GM12874 (cell line): Measurements from ENCODE around the gene GOLGA6D.
"Not testable (repeated sequence)": the region's sequence is repeated elsewhere in the genome, so short reads cannot be mapped to it uniquely, and the experiment has no call there.

Source experiments
- TF ChIP-seq, protein P1 (sequence below): IDR thresholded peaks from 2 replicates; pipeline ENCODE4 v1.5.1; 2011; ENCODE audit warnings: low read depth, mild to moderate bottlenecking, control low read depth, low read length, moderate library complexity; ENCODE audit not compliant: insufficient read depth

GOLGA6D gene

DNA sequence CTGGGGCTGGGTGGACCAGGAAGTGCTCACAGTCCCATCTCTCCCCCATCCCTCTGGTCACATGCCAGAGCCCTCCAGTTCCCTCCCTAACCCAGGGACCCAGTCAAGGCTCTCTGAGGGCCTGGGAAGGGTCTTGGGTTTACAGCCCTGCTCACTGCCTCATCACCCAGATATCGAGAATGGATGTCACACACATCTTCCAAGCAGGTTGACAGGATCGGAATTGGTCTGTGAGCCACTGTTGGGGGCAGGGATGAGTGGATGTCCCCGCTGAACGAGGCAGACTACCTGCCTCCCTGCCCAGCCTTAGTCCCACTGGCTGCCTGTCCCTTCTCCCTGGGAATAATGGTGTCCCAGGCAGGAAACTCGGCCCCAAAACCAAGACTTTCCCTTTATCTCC is 44.5 kb upstream of the GOLGA6D start:
- TF ChIP-seq, protein P1, sequence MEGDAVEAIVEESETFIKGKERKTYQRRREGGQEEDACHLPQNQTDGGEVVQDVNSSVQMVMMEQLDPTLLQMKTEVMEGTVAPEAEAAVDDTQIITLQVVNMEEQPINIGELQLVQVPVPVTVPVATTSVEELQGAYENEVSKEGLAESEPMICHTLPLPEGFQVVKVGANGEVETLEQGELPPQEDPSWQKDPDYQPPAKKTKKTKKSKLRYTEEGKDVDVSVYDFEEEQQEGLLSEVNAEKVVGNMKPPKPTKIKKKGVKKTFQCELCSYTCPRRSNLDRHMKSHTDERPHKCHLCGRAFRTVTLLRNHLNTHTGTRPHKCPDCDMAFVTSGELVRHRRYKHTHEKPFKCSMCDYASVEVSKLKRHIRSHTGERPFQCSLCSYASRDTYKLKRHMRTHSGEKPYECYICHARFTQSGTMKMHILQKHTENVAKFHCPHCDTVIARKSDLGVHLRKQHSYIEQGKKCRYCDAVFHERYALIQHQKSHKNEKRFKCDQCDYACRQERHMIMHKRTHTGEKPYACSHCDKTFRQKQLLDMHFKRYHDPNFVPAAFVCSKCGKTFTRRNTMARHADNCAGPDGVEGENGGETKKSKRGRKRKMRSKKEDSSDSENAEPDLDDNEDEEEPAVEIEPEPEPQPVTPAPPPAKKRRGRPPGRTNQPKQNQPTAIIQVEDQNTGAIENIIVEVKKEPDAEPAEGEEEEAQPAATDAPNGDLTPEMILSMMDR, result no peak

DNA sequence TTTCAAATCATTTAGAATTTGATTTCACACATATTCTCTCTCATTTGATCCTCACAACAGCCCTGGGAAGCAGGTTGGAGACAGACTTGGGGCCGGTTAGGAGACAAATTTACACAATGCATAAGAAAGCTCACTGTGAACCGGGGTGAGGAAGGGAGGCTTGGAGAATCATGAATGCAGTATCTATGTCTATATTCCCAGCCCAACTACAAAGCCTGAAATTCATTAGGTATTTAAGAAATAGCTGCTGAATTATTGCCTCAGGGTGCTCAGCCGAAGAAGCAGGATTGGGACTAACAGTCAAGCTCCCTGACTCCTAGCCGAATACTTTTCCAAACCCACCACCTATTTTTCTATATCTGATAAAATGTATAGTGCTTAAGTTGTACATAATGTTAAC is 32.9 kb upstream of the GOLGA6D start:
- TF ChIP-seq, protein P1, result no peak

DNA sequence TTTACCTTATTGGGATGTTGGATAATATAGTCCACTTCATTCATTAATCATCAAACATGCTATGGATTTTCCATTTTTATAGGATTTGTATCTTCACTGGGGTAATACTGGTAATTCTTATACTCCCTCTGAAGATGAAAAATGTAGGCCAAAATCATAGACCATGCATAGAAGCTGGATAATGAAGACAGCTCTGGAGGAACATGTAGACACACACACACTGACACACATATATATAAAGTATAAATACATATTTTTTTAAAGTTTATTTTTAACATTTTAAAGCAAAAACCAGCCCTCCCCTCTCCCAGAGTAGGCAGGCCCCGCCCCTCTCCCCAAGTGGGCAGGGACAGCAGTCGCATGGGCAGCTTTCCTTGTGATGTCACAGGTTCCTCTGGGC is 24.6 kb upstream of the GOLGA6D start, which contains the start of gene GOLGA6C:
Gene GOLGA6C (plus strand): TSS at position 301 of the 400 bp plus-strand sequence. CDS start 265 bp downstream, outside the sequence.
- TF ChIP-seq, protein P1, result not testable (repeated sequence)

DNA sequence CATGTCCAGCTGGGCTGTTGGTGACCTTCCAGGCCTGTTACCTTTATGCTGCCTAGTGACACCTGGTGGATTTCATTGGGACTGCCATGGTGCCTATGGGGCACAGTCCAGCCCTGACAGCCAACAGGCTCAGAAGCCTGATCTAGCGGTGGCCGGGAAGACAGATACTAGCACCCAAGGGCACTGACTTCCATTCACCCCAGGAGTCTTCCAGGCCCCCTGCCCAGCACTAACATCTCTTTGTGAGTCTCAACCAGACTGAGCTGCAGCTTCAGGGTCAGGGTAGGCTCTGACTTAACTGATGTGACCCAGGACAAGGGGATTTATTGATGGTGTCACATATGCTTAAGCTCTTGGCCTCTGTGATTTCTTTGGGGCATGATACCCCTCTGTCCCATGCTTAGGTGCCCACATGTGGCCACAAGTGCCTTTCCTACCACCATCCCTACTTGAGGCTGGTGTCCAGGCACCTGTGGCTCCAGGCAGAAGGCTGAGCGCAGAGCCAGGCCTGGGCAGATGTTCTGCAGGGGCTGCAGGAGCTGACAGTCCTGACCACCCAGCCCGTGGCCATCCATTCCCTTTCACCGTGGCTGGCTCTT is 8.0 kb upstream of the GOLGA6D start:
- TF ChIP-seq, protein P1, result peak; percentile 38

DNA sequence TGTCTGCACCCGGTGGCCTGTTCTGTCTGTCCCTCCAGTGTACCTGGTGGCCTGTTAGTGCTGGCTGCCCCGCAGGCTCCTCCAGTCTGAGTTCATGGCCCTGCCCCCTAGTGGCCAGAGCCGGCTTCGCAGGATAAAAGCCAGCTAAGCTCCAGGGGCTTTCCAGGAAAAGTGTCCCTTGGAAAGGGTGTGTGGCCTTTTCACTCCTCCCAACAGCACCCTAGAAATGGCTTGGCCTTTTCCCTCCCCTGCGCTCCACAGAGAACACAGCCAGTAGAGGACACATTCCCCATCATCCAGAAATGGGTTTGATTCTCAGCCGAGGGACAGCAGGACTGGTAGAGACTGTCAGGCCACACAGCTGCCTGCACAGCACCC is 16.7 kb downstream of the GOLGA6D start:
- TF ChIP-seq, protein P1, result peak; percentile 28; the same call in 1 of the 2 replicates

DNA sequence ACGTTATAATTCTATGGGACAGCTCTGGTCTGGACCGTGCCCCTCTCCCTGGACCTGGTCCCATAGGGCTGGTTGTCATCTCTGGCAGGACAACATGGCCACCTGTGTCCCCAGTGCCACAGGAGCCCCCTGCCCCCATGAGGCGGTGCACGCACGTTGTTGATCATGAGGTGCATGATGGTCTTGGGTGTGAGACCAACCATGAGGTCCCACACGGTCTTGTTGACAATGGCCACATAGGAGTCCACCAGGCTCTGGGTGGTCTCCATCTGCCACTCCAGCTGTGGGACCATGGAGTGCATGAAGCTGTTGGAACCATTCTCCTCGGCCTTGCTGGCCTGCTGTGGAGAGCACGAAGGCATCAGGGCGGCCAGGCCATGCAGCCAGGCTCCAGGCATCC is 19.7 kb downstream of the GOLGA6D start:
- TF ChIP-seq, protein P1, result no peak

DNA sequence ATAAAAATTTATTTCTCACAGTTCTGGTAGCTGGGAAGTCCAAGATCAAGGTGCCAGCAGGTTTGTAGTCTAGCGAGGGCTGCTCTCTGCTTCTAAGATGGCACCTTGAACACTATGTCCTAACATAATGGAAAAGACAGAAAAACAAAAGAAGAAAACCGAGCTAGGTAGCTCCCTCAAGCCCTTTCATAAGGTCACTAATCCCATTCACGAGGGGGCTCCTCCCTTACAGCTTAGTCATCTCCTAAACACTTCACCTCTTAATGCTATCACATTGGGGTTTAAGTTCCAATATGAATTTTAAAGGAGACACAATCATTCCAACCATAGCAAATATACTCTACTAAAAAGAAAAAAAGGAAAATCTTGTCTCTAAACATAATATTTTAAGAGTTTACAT is 23.6 kb downstream of the GOLGA6D start:
- TF ChIP-seq, protein P1, result no peak
